ENCODE measurements around the gene CLSTN3.

Gene CLSTN3

DNA sequence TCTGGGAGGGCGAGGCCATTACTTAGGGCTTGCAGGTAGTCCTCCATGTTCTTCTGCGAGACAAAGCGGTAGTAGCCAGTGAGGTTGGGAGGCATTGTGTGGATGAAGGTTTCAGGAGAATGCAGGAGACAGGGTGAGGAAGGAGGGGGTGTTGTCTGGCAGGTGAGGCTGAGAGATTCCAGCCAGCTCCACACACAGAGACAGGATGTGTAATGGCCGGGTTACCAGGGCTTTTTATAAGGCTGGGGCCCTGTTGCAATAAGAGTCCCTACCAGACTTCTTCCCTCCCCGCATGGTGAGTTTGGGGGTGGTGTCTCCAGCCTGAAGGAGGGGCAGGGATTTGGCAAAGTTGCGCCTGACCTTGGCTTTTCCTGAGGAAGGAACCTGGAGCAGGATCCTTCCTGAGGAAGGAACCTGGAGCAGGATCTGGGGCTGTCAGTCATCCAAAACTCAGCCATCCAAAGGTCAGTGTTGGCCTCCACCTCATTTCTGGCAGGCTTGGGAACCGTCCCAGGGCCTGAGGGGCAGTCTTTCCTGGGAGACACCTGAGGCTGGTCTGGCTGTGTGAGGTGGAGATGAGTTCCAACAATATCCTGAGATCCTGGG lies 1.4 kb upstream of the CLSTN3 start, which contains the start of gene RBP5:
Gene RBP5 (minus strand): TSS at position 209 of the 606 bp plus-strand sequence. CDS start 114 bp downstream, at position 95.
- DNase-seq = no peak

DNA sequence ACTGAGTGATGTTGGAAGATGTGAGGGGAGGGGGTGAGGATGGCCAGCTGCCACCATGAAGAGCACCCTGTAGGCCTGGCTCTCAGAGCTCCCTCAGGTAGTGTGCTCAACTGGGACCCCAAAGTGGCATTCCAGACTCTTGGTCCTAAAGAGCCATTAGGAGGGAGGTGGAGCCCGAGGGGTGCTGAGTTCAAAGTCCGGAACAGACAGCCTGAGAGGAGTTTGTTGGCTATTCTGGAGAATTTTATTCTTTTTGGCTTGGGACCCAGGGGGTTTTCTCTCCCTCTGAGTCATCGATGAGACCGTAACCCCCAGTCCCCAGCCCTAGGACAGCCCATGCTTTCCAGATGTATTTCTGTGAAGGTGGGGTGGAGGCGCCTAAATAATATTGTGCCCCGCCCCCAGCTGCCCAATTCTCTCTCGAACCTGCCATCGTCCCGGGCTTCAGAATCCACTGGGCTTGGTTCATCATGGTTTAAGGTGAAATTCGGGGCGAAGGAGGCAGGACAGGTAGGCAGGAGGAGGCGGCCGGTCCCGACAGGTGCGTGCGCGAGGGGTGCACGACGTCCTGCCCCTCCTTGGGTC lies 792 bp upstream of the CLSTN3 start:
- DNase-seq = no peak

DNA sequence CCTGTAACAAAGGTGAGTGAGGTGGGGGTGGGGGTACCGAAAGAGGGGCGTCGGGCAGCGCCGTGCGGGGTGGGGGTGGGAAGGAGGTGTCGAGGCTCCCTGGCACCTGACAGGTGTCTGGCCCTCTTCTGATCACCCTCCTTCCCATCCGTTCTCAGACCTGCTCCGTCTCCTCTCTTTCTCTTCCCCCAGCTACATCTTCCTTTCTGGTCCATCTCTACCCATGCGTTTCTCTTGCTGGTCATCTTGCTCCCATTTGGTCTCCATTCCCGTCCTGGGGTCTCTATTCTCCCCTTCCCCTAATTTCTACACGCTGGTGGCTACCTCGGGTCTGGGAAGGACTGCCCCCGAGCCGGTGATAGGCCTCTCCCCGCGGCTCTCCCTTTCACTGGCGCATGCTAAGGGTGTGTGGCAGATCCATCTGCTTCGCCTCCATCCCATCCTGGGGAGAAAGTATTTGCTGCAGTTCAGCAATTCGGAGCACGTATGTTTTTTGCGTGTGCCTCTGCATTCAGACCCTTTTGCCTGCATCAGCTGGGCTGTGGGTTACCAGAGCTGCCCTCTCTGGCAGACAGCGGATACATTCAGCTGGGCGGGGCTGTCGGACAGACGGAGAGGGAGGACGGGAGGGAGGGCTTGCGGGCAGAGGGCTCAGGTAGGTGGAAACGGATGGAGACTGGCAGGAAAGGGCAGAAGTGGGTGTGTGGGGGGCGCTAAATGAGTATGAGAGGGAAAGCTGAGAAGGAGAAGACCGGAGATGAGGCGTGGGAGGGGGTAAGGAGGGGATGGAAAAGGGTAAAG lies 730 bp downstream of the CLSTN3 start:
- no peak for DNase-seq

DNA sequence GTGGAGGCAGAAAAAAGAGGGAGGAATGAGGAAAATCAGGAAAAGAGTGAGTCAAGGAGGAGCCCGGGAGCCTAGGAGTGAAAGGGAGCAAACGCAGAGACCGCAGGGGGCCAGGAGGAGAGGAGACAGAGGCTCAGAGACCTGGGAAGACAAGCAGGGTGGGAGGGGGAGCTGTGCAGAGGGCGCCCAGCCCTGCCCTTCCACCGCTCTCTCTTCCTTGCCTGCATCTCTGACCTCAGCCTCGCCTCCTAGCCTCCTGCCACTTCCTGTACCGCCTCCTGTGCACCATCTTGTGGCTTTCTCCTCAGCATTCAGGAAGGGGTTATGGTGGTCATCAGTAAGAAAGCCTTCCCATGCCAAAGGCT lies 1.3 kb downstream of the CLSTN3 start:
- DNase-seq = peak; percentile 41

DNA sequence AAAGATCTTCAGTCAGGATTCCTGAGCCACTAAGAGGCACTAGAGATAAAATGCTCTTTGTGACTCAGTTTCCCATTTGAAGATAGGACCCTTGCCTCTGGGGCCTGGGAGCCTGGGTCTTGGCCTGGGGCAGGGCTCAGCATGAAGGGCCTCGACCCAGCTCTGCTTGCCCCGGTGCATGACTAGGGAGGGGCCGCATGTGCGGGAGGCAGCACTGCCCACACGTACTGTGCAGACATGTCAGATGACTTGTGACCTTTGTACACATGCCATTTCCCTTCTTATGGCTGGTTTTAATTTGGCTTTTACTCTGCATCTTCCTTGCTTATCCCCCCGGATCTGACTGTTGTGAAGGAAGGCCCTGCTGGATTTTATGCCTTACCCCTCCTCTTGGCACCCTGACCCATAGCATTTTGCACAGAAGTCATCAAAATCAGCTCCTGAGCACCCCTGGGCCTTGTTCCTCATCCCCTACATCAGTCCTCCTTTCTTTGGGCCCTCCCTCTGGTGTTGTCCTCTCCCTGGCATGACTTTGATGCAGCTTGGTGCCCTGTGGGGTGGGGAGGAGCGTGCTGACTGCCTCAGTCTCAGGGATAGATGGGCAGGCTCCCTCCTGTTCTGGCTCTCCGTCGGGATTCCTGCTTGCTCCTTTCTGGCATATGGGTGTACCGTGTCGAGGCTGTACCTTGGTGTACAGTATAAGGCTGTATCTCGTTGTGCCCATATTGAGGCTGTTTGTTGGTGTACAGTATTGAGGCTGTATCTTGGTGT lies 4.4 kb downstream of the CLSTN3 start:
- no peak for DNase-seq

DNA sequence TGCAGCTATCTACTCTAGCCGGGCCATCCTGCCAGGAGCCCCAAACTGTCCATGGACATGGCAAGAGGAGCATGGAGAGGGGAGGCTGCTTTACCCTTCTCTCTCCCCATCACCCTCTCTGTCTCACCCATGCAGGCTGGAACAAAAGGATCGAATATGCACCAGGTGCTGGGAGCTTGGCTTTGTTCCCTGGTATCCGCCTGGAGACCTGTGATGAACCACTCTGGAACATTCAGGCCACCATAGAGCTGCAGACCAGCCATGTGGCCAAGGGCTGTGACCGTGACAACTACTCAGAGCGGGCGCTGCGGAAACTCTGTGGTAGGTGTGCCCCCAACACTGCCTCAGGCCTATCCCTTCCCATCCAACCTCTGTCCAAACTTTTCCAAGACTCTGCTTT lies 5.9 kb downstream of the CLSTN3 start:
- no peak for DNase-seq

DNA sequence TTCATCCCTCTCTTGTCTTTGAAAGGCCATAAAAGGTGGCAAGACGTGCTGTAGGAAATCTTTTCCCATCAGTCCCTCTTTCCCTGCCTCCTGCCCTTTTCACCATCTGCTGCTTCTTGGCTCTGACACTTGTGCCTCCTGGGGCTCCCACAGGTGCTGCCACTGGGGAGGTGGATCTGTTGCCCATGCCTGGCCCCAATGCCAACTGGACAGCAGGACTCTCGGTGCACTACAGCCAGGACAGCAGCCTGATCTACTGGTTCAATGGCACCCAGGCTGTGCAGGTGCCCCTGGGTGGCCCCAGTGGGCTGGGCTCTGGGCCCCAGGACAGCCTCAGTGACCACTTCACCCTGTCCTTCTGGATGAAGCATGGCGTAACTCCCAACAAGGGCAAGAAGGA lies 6.5 kb downstream of the CLSTN3 start:
- DNase-seq = no peak

DNA sequence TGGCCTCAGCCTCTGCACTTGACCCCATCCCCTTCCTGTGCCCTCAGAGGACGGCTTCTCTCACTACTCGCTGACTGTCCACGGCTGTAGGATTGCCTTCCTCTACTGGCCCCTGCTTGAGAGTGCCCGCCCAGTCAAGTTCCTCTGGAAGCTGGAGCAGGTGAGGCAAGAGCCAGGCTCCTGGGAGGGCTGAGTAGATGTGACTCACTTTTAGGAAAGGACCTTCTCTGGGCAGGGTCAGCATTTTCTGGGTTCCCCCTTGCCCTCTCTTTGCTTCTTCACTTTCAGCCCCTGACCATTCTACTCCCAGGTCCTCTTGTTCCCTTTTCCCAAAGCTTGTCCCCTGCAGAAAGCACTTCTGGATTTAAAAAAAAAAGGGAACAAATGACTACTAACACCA lies 7.7 kb downstream of the CLSTN3 start:
- DNase-seq = no peak

DNA sequence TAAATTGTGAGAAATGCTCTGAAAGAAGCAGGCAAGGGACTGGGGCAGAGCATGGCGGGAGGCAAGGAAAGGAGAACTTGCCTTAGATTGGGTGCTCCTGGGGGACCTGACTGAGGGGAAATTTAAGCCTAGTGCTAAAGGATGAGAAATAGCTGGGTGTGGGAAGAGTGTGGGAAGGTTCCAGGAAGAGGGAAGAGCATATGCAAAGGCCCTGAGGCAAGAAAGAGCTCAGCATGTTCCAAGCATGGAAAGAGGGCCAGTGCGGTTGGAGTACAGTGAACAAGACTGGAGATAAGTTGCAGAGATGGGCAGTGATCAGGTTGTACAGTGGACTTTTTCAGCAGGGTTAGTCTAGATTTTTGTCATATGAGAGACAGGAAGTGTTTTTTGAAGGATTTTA lies 9.0 kb downstream of the CLSTN3 start:
- no peak for DNase-seq

DNA sequence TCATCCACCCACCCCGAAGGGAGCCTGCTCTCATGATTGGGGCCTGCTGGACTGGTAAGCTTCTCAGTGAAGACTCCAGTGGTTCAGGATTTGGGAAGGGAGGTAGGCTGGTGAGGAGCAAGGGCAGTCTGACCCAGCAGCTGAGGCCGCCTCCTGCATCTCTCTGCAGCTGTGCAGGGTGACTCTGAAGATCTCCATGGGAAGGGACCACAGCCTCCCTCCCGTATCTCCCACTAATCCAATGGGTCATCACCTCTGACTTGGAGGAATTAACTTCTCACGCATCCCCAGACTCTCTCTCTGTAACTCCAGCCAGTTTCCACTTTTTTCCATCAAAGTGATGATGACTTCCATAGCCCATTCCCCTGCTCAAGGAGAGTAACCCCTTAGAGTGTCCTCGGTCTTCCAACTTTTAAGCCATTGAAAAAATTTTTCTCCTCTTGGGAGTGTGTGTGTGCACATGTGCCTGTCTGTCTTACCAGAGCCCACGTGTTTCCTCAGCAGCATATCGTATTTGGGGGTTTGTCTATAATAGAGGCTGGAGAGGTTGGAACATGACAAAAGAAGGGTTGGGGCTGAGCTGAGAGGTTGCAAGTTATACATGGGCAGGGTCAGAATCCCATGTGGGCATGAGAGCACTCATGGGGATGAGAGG lies 11.3 kb downstream of the CLSTN3 start:
- DNase-seq = no peak

DNA sequence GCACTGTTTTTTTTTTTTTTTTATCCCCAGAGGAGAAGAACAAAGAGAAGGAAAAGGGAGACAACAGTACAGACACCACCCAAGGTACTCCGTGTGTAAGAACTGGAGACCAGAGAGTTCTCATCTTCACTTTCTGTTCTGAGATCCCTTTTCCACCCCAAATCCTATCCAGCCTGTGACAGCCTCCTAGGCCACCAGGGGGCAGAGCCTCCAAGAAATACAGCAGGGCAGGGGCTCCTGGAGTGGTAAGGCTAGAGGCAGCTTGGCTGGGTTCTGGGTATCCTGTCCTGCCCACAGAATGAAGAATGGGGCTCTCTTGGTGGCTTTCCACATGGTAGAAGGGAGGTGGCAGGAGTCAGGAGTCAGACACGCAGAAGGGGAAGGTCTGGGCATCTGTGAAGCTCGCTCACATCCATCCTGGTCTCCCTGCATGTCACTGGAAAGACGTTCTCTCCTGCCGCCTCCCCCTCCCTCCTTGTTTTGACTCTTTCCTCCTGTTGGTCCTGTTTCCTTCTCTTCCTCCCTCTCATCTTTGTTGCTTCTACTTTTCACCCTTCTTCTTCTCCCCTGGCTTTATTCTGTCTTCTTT lies 12.0 kb downstream of the CLSTN3 start:
- DNase-seq = peak; percentile 60

DNA sequence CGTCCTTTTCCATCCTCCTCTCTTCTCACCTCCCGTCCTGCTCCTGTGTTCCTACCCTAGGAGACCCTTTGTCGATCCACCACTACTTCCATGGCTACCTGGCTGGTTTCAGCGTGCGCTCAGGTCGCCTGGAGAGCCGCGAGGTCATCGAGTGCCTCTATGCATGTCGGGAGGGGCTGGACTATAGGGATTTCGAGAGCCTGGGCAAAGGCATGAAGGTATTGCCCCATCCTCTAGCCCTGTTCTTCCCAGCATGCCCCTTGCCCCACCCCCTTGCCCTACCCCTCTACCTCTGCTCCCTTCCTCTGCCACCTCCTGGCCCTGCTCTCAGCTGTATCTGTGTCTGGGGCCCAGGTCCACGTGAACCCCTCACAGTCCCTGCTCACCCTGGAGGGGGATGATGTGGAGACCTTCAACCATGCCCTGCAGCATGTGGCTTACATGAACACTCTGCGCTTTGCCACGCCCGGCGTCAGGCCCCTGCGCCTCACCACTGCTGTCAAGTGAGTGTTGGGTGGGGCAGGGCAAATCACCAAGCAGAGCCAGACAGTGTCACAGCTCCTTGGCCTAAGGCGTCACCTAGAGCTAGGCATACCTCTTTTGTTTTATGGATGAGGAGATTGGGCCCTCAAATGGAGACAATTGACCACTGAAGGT lies 12.8 kb downstream of the CLSTN3 start:
- no peak for DNase-seq

DNA sequence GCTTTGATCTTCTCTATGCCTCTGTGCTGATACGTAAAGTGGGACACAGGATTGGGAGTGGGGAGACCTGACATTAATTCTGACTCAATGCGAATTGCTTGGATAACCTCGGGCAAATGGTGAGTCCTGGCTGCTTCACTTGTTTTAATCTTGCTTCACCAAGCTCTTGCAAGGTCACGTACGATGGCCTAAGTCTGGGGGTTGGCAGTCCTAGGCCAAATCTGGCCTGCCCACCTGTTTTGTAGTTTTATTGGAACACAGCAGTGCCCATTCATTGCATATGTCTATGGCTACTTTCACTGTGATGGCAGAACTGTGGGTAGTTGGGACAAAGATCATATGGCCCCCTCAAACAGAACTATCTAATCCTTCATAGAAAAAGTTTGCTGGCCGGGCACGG lies 13.4 kb downstream of the CLSTN3 start:
- no peak for DNase-seq

DNA sequence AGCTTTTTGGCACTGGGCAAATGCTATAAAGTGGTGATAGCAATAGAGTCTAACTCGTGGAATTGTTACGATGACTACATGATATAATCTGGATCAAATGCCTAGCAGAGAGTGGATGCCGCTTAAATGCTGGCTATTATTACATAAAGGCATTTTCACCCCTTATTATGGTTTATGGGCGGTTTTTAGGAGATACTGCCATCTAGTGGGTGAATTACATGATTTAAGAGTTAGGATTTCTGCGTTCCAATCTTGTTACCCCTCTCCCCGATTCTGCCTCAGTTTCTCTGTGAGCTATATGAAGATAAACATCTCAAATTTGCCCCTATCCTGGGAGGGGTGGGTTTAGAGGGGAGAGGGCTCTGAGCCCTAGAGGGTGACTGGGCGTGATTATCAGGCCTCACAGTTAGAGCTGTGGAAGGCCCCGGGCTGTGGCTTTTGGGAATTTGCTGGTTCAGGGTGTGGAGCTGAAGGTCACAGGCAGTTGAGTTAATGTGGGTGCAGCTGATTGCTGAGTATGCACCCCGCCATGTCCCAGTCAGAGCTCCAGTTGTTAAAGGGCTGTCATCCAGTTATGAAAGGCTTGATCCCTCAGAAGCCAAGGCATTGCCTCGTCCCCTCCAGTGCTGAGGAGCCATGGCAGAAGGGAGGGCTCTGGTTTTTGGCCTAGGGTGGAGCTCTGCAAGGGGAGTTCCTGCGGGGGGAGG lies 14.4 kb downstream of the CLSTN3 start:
- DNase-seq = peak; percentile 2

DNA sequence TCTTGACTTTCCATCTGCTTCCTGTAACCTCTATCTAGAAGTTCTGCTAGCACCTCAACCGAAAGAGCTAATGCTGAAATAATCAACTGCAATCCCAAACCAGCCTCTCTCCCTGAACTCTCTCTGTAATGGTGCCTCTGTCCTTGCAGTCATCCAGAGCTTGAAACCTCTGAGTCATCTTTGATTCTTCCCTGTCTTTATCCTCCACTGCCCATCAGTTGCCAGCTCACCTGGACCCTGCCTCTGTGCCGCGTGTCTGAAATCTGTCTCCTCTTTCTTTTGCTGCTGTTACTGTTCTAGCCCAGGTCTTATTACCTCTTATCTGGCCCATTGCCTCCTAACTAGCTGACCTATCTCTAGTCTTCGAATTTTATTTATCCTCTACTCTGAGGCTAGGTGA lies 15.5 kb downstream of the CLSTN3 start:
- no peak for DNase-seq

DNA sequence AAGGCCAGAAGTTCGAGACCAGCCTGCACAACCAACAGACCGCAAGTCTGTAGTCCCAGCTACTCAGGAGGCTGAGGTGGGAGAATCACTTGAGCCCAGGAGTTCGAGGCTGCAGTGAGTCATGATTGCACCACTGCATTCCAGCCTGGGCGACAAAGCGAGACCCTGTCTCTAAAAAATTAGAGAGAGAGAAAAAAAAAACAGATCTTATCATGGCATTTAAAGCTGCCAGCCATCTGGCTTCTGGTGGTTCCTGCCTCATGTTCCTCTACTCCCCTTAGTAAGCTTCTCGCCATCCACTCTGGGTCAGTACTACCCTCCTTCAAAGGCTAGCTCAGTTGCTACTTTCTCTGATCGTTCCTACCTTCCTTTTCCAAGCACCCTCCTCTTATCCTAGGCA lies 16.1 kb downstream of the CLSTN3 start:
- no peak for DNase-seq

DNA sequence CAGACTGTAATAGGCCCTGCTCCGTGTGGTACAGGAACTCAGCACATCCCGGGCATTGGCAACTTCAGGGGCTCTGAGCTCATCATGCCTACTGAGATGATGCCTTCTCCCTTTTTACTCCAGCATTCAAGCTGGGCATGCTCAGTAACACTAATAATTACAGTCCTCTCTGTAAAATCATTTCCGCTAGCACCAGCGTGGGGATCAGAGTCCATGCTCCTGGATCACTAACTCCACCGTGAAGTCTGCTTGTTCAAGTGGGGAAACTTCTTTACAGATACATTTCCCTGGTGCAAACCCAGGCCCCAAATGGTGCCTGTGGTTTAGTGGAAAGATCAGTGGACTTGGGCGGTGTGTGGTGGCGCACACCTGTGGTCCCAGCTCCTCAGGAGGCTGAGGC lies 16.7 kb downstream of the CLSTN3 start:
- no peak for DNase-seq

DNA sequence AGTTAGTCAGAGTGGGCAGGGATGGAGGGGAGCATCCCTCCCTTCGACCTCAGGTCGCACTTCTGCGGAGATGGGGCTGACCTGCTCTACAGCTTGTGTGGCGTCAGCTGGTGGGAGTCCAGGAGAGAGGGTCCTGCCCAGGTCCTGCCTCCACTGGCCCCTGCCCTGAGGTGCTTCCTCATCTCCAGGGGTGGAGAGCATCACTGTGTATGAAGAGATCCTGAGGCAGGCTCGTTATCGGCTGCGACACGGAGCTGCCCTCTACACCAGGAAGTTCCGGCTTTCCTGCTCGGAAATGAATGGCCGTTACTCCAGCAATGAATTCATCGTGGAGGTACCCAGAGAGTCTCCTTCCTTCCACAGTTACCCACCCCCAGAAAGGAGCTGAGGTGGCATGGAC lies 20.2 kb downstream of the CLSTN3 start:
- DNase-seq = no peak

DNA sequence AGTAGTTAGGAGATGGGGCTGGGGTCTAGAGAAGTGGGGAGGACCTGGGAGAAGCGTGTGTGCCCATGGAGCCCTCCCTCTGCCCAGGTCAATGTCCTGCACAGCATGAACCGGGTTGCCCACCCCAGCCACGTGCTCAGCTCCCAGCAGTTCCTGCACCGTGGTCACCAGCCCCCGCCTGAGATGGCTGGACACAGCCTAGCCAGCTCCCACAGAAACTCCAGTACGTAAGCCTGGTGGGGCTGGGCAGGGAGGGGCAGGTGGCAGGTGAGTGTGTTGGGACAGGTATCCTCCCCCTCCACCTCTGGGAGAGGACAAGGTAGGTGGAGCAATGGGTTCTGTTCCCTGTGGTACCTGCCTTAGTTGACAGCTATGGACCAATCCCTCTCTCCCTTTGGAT lies 20.7 kb downstream of the CLSTN3 start:
- DNase-seq = no peak

DNA sequence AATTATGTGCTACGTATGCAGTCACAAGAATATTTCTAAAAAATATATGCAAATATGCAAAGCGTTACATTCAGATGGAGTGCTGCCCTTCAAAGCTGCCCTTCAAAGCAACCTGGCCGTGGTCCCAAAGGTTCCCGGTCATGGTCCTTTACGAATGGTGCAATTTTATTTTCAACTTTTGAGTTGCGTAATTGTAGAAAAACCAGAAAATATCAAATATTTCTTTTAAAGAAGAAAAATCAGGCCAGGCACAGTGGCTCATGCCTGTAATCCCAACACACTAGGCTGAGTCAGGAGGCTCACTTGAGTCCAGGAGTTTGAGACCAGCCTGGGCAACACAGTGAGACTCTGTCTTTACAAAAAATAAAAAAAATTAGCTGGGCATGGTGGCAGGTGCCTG lies 21.4 kb downstream of the CLSTN3 start:
- no peak for DNase-seq

DNA sequence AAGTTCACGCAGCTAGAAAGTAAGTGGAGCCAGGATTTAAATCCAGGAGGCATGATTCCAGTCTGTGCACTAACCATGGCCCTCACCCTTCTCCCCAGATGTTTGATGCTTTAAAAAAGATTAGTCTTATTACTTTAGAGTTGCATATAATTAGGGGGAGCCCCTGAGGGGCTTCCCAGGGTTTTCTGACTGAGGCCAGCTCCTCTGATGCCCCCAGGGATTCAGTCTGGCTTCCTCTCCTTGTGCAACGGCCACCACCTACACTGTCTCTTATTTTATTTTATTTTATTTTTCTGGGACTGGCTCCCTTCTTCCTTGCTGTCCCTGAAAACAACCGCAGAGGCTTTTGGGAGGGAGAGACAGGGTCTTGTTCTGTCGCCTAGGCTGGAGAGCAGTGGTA lies 22.6 kb downstream of the CLSTN3 start:
- no peak for DNase-seq

DNA sequence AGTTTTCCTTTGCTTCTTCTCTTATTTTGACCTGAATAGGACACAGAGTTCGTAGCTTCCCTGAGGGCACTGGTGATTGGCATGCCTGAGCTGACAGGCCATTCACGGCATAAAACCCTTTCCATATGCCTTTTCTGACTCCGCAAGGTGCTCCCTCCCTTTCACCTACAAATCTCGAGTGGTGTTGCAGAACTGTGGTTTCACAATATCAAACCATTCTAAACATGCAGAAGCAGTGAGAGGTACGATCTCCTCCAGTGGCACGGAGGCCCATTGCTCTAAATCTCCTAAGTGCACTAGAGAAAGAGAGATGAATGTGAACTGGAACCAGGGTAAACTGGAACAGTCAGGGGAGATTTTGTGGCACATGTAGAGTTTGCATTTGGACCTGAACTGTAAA lies 23.9 kb downstream of the CLSTN3 start:
- DNase-seq = no peak

Data from MV-4-11 (cell line).